Vagina (tissue), 2 donors: ENCODE measurements around the gene COPG1. TPM values are rescaled to one million over a fixed set of nuclear protein-coding genes. Genes with fewer than 3 reads are reported as not detected.
A peak's percentile ranks its signal among the peaks of the same experiment; 100 is the strongest.

ENCODE experiments used
- DNase-seq, 2 donors: peaks; one replicate each; pipeline ENCODE4 v3.0.0-alpha.2; 2017; ENCODE audit errors: extremely low spot score in 2 of 2
- H3K27ac ChIP-seq: fragments of 200-600 bp; sonication (generic); one replicate; pipeline ENCODE4 v1.5.1; 2019
- H3K27me3 ChIP-seq: fragments of 200-600 bp; sonication (generic); one replicate; pipeline ENCODE4 v1.5.1; 2019
- H3K36me3 ChIP-seq, 2 donors: fragments of 200-600 bp; sonication (generic); one replicate each; pipeline ENCODE4 v1.5.1; 2017 to 2019
- H3K4me1 ChIP-seq: fragments of 200-600 bp; sonication (generic); one replicate; pipeline ENCODE4 v1.5.1; 2019
- H3K4me3 ChIP-seq, 2 donors: fragments of 200-600 bp; sonication (generic); 1 replicate in 1 of 2; 2 replicates in 1 of 2; pipeline ENCODE4 v1.5.1; 2016 to 2019
- H3K9me3 ChIP-seq: fragments of 200-600 bp; sonication (generic); one replicate; pipeline ENCODE4 v1.5.1; 2019
- POLR2A ChIP-seq, 2 donors: fragments of 450-650 bp; IDR thresholded peaks; one replicate each; pipeline ENCODE4 v1.6.1; 2017; ENCODE audit warnings: antibody characterized with exemption in 2 of 2, mild to moderate bottlenecking in 2 of 2, moderate library complexity in 2 of 2
- POLR2AphosphoS5 ChIP-seq, 2 donors: sonication (generic); formaldehyde crosslinking; IDR thresholded peaks; one replicate each; pipeline ENCODE4 v1.9.0; 2017; ENCODE audit warnings: antibody characterized with exemption in 2 of 2, mild to moderate bottlenecking in 2 of 2, low read depth in 1 of 2; ENCODE audit not compliant: insufficient read depth in 1 of 2
- intact Hi-C: fragments of 100-400 bp; cut with DNase I; formaldehyde crosslinking; loops from one replicate; pipeline ENCODE4 v1.15.1; 2023
- total RNA-seq: library from RNA; depleted of rRNA; stranded (reverse); fragments of >200 nt; gene quantifications from one replicate; pipeline ENCODE4 v1.2.3, GENCODE V29; 2016
- TF ChIP-seq, protein P1 (sequence below), 3 experiments: fragments of 450-650 bp in 2 of 3; fragments of 200-600 bp in 1 of 3; sonication (generic) in 1 of 3; IDR thresholded peaks; one replicate each; pipeline ENCODE4 v1.5.1; 2017 to 2019; ENCODE audit warnings: antibody characterized with exemption in 3 of 3, mild to moderate bottlenecking in 2 of 3, moderate library complexity in 2 of 3

Gene COPG1
- total RNA-seq, 1 donor from 2014 or later, result 76.4 TPM

DNA sequence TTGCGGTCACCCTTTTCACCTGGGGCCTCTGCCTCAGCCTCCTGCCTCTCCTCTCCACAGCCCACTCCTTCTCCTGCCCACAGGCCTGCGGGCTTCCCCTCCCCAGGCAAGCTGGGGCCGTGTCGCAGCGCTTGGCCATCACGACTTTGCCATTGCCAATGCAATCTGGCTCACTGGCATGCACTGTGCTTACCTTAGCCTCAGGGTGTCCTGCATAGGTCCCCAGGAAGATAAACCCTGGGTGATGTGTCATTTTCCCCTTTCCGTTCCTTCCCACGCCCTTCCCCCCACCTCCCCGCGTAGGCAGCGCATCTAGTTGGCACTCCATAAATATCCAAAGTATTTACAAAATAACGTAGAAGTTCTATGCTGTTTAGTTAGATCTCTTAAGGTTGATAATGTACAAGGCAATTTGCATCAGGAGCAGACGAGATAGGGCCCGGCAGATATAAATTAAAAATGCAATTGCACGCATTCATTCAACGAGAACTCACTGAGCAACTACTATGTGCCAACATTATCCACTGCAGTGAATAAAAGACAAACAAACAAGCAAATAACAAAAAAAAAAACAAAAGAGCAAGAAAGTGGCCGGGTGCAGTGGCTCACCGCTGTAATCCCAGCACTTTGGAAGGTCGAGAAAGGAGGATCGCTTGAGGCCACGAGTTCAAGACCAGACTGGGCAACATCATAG is 973 bp upstream of the COPG1 start:
- DNase-seq, result no peak
- Histone ChIP-seq H3K27me3 (no peaks in the 10 kb centered on the region), H3K36me3 (peaks cover 0 to 19% of the 10 kb centered on the region in 2 donors), H3K9me3 (no peaks in the 10 kb centered on the region), H3K4me1 (peaks cover 72% of the 10 kb centered on the region), H3K4me3 (peak overlapping the region; percentile 69 to 97), H3K27ac (peak overlapping the region; percentile 89)
- TF ChIP-seq POLR2AphosphoS5 (IDR thresholded peaks at IDR 0.05; ENCODE audit: insufficient read depth in 1 of 2, low read depth in 1 of 2) (no peak), POLR2A (IDR thresholded peaks at IDR 0.05) (no peak)
- TF ChIP-seq, protein P1, sequence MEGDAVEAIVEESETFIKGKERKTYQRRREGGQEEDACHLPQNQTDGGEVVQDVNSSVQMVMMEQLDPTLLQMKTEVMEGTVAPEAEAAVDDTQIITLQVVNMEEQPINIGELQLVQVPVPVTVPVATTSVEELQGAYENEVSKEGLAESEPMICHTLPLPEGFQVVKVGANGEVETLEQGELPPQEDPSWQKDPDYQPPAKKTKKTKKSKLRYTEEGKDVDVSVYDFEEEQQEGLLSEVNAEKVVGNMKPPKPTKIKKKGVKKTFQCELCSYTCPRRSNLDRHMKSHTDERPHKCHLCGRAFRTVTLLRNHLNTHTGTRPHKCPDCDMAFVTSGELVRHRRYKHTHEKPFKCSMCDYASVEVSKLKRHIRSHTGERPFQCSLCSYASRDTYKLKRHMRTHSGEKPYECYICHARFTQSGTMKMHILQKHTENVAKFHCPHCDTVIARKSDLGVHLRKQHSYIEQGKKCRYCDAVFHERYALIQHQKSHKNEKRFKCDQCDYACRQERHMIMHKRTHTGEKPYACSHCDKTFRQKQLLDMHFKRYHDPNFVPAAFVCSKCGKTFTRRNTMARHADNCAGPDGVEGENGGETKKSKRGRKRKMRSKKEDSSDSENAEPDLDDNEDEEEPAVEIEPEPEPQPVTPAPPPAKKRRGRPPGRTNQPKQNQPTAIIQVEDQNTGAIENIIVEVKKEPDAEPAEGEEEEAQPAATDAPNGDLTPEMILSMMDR (IDR thresholded peaks at IDR 0.05), result no peak
- intact Hi-C loops, result loop anchor here (5.0 to 10.0 kb wide), 2 partner anchors 66 to 274 kb away; partner anchors contain the start of gene CNBP

DNA sequence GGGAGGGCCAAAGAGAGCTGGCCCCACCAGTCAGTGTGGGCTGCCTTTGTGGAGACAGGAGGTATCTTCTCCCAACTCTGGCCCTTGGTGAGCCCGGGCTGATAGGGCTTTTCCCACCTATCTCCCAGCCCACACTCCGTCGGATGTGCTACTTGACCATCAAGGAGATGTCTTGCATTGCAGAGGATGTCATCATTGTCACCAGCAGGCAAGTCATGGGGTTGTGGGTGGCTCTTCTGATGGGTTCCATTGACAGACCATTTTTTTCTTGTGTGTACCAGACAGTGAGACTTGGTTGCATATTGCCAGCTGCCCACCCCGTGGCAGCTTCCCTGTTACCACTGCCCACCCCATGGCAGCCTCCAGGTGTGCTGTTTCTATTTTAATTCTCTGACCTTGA is 3.3 kb downstream of the COPG1 start:
- Histone ChIP-seq H3K27me3 (no peaks in the 10 kb centered on the region), H3K36me3 (peaks cover 7 to 62% of the 10 kb centered on the region in 2 donors), H3K27ac (no peak overlapping the region), H3K4me1 (peaks cover 46% of the 10 kb centered on the region), H3K4me3 (no peak overlapping the region), H3K9me3 (no peaks in the 10 kb centered on the region)
- TF ChIP-seq, protein P1 (IDR thresholded peaks at IDR 0.05), result no peak
- no peak for DNase-seq
- intact Hi-C loops, result no loop called here

DNA sequence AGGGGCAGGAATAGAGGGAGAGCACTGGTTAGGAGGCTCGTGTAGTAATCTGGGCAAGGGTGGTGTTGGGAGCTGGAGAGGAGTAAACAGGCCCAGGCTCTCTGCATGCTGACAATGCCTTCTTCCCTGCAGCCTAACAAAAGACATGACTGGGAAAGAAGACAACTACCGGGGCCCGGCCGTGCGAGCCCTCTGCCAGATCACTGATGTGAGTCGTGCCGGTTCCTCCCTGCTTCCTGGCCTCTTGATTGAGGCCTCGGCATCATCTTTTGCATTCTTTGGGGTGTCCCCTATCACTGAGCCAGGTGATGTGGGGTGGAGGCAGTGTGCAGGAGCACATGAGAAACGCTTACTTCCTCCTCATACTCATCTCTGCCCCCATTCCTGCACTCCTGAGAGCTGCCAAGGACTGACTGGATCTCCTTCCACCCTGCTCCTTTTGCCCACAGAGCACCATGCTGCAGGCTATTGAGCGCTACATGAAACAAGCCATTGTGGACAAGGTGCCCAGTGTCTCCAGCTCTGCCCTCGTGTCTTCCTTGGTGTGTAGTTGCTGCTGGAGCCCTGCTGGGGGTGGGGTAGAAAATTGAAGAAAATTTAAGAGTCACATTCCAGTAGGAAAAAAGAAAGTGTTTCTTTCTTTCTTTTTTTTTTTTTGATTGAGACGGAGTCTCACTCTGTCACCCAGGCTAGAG is 5.3 kb downstream of the COPG1 start:
- Histone ChIP-seq H3K9me3 (no peaks in the 10 kb centered on the region), H3K4me3 (no peak overlapping the region), H3K27me3 (no peaks in the 10 kb centered on the region), H3K27ac (no peak overlapping the region), H3K4me1 (peaks cover 33% of the 10 kb centered on the region), H3K36me3 (peaks cover 7 to 79% of the 10 kb centered on the region in 2 donors)
- TF ChIP-seq POLR2AphosphoS5 (IDR thresholded peaks at IDR 0.05; ENCODE audit: insufficient read depth in 1 of 2, low read depth in 1 of 2) (no peak), POLR2A (IDR thresholded peaks at IDR 0.05) (no peak)
- TF ChIP-seq, protein P1 (IDR thresholded peaks at IDR 0.05), result no peak
- intact Hi-C loops, result no loop called here
- DNase-seq, result no peak

DNA sequence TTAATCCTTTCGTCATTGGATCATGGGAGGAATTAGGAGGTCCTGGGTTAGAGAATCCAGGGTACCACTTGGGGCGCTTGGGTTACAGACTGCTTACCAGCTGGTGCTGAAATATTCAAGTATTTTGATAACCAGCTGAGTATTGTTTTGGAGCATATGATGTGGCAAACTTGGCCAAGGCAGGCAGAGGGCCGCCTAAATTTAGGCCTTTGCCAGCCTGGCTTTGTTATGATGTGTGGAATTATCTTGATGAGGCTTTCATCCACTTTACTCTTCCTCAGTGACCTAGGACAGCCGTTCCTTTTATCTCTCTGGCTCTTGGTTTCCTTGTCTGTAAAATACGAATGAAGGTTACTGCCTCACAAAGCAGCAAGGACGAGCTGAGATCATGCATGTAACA is 6.9 kb downstream of the COPG1 start:
- no peaks in the 10 kb centered on the region for H3K9me3 ChIP-seq
- TF ChIP-seq POLR2A (IDR thresholded peaks at IDR 0.05) (no peak), POLR2AphosphoS5 (IDR thresholded peaks at IDR 0.05; ENCODE audit: insufficient read depth in 1 of 2, low read depth in 1 of 2) (no peak)
- TF ChIP-seq, protein P1 (IDR thresholded peaks at IDR 0.05), result no peak
- no peak overlapping the region for H3K27ac ChIP-seq
- H3K36me3 ChIP-seq, result peaks cover 7 to 95% of the 10 kb centered on the region in 2 donors
- no peak overlapping the region for H3K4me3 ChIP-seq
- no peak for DNase-seq
- H3K4me1 ChIP-seq, result peaks cover 19% of the 10 kb centered on the region
- intact Hi-C loops, result no loop called here
- H3K27me3 ChIP-seq, result no peaks in the 10 kb centered on the region

DNA sequence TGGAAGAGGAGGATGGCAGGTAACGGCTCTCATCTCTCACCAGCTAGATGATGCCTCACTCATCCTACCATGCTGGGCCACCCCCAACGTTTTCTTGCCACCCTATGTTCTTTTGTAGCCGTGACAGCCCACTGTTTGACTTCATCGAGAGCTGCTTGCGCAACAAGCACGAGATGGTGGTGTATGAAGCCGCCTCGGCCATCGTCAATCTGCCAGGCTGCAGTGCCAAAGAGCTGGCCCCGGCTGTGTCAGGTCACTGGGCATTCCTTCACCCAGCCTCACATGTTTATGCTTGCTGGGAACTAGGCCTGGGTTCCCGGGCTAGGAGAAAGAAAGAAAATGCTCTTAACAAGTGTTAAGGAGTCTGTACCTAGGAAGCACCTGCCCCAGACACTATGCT is 8.2 kb downstream of the COPG1 start:
- H3K27me3 ChIP-seq, result no peaks in the 10 kb centered on the region
- intact Hi-C loops, result no loop called here
- H3K27ac ChIP-seq, result no peak overlapping the region
- TF ChIP-seq POLR2A (IDR thresholded peaks at IDR 0.05) (no peak), POLR2AphosphoS5 (IDR thresholded peaks at IDR 0.05; ENCODE audit: insufficient read depth in 1 of 2, low read depth in 1 of 2) (no peak)
- TF ChIP-seq, protein P1 (IDR thresholded peaks at IDR 0.05), result no peak
- H3K9me3 ChIP-seq, result no peaks in the 10 kb centered on the region
- DNase-seq, result no peak
- no peak overlapping the region for H3K4me3 ChIP-seq
- H3K36me3 ChIP-seq, result peaks cover 7 to 98% of the 10 kb centered on the region in 2 donors
- H3K4me1 ChIP-seq, result peaks cover 5% of the 10 kb centered on the region
